Lung (tissue), 12 donors: ENCODE measurements around the gene POLR2B. TPM values are rescaled to one million over a fixed set of nuclear protein-coding genes. Genes with fewer than 3 reads are reported as not detected.
"Not testable (repeated sequence)": the region's sequence is repeated elsewhere in the genome, so short reads cannot be mapped to it uniquely, and the experiment has no call there.

Experiments
- ATAC-seq: fragments of 200-7000 bp; cut with Tn5 transposase; one replicate; pipeline ENCODE4 v1.9.1; 2020; ENCODE audit warnings: moderate number of reproducible peaks; ENCODE audit not compliant: insufficient read depth, low FRiP score
- DNase-seq, 3 donors: peaks; one replicate each; pipeline ENCODE4 v3.0.0-alpha.2; 2013 to 2017
- H3K27ac ChIP-seq, 2 donors: one replicate each; pipeline ENCODE4 v1.5.1; 2013; ENCODE audit warnings: mild to moderate bottlenecking in 2 of 2, moderate library complexity in 2 of 2, control low read depth in 1 of 2, inconsistent platforms in 1 of 2, low read depth in 1 of 2, low read length in 1 of 2
- H3K27me3 ChIP-seq, 3 donors: one replicate each; pipeline ENCODE4 v1.5.1; 2013; ENCODE audit warnings: low read length in 2 of 3; ENCODE audit not compliant: control insufficient read depth in 3 of 3, insufficient read depth in 3 of 3
- H3K36me3 ChIP-seq, 4 donors: one replicate each; pipeline ENCODE4 v1.5.1; 2013; ENCODE audit warnings: low read length in 4 of 4, mild to moderate bottlenecking in 1 of 4, moderate library complexity in 1 of 4; ENCODE audit not compliant: control insufficient read depth in 4 of 4, insufficient read depth in 4 of 4
- H3K4me1 ChIP-seq, 5 donors: one replicate each; pipeline ENCODE4 v1.5.1; 2013; ENCODE audit warnings: low read length in 5 of 5, mild to moderate bottlenecking in 2 of 5, moderate library complexity in 1 of 5; ENCODE audit not compliant: control insufficient read depth in 5 of 5, insufficient read depth in 5 of 5
- H3K4me3 ChIP-seq: one replicate; pipeline ENCODE4 v1.5.1; 2013; ENCODE audit warnings: mild to moderate bottlenecking, control low read depth, moderate library complexity
- H3K9ac ChIP-seq, 2 donors: one replicate each; pipeline ENCODE4 v1.5.1; 2013; ENCODE audit warnings: low read length in 2 of 2, control low read depth in 1 of 2; ENCODE audit not compliant: insufficient read depth in 1 of 2
- H3K9me3 ChIP-seq, 4 donors: one replicate each; pipeline ENCODE4 v1.5.1; 2013; ENCODE audit warnings: low read length in 3 of 4, mild to moderate bottlenecking in 1 of 4, moderate library complexity in 1 of 4; ENCODE audit not compliant: control insufficient read depth in 4 of 4, insufficient read depth in 3 of 4
- CTCF ChIP-seq: IDR thresholded peaks from 2 replicates; pipeline ENCODE4 v1.5.1; 2012; ENCODE audit warnings: mild to moderate bottlenecking; ENCODE audit errors: control extremely low read depth, extremely low read depth
- WGBS, 2 donors: extraction: QIAGEN DNeasy Blood & Tissue Kit; methylation state at CpG; one replicate each; pipeline ENCODE4 v1.1.7; 2013; 5-methylcytosine and 5-hydroxymethylcytosine counted together
- polyA plus RNA-seq, 2 donors: library from polyadenylated mRNA; stranded (reverse); fragments of 200-250 nt; gene quantifications; one replicate each; pipeline ENCODE4 v1.2.1, GENCODE V29; 2013
- total RNA-seq, 2 donors: library from RNA; depleted of rRNA in 1 of 2; stranded (reverse); fragments of >200 nt in 1 of 2; gene quantifications; one replicate each; pipeline ENCODE4 v1.2.1, GENCODE V29; 2014 to 2021
- donor health status: control.
- donor health status: control.
- donor health status: Bipolar disorder and iron deficiency.
- donor health status: healthy.
- donor health status: DM: yes; HTN: yes; CAD: no.

POLR2B gene
- total and polyA plus RNA-seq, 4 donors = 23.4 to 112 (median 52.8) TPM

GRCh38 chr4:56937262-56937661 is 41.4 kb upstream of the POLR2B start:
- Histone ChIP-seq H3K9me3 (no peaks in the 10 kb centered on the region), H3K4me1 (peaks cover 0 to 5% (median 0%) of the 10 kb centered on the region in 5 donors), H3K9ac (no peak overlapping the region), H3K27me3 (no peaks in the 10 kb centered on the region), H3K4me3 (no peak overlapping the region), H3K27ac (no peak overlapping the region), H3K36me3 (peaks cover 4 to 11% (median 7%) of the 10 kb centered on the region in 4 donors)
- no peak for DNase-seq
- no peak for TF ChIP-seq CTCF
- WGBS, 2 donors = 86 to 94% methylated on average over 6 of the region's 6 CpGs
- no peak for ATAC-seq

DNA sequence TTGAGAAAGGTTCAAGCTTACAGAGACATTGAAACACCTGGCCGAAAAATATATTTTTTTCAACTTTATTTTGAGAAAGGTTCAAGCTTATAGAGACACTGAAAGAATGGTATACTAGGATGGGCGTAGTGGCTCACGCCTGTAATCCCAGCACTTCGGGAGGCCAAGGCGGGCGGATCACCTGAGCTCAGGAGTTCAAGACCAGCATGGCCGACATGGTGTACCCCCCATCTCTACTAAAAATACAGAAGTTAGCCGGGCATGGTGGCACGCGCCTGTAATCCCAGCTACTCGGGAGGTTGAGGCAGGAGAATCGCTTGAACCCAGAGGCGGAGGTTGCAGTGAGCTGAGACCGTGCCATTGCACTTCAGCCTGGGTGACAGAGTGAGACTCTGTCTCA is 38.9 kb upstream of the POLR2B start:
- 97 to 98% methylated on average over 14 of the region's 14 CpGs for WGBS, 2 donors
- H3K4me1 ChIP-seq, ATAC-seq, H3K4me3 ChIP-seq, H3K27me3 ChIP-seq, H3K36me3 ChIP-seq, H3K9ac ChIP-seq, DNase-seq, H3K27ac ChIP-seq, H3K9me3 ChIP-seq: not testable (repeated sequence)

GRCh38 chr4:56940403-56940802 is 38.3 kb upstream of the POLR2B start:
- no peak overlapping the region for H3K27ac ChIP-seq
- no peak overlapping the region for H3K9ac ChIP-seq
- ATAC-seq (no peak), DNase-seq (no peak)
- H3K4me1 ChIP-seq = peaks cover 0 to 3% (median 0%) of the 10 kb centered on the region in 5 donors
- TF ChIP-seq CTCF = no peak
- no peaks in the 10 kb centered on the region for H3K27me3 ChIP-seq
- no peaks in the 10 kb centered on the region for H3K9me3 ChIP-seq
- no peak overlapping the region for H3K4me3 ChIP-seq
- peaks cover 4 to 10% (median 7%) of the 10 kb centered on the region in 4 donors for H3K36me3 ChIP-seq
- WGBS, 2 donors = 97% methylated on average over 12 of the region's 12 CpGs

GRCh38 chr4:56940971-56941370 is 37.7 kb upstream of the POLR2B start:
- Histone ChIP-seq H3K36me3 (peaks cover 4 to 10% (median 7%) of the 10 kb centered on the region in 4 donors), H3K27ac (no peak overlapping the region), H3K4me3 (no peak overlapping the region), H3K4me1 (peaks cover 0 to 3% (median 0%) of the 10 kb centered on the region in 5 donors), H3K27me3 (no peaks in the 10 kb centered on the region), H3K9me3 (no peaks in the 10 kb centered on the region), H3K9ac (no peak overlapping the region)
- DNase-seq (no peak), ATAC-seq (no peak)
- TF ChIP-seq CTCF = no peak
